ENCODE measurements around the gene HLA-DPA1. TPM values are rescaled to one million over a fixed set of nuclear protein-coding genes. Genes with fewer than 3 reads are reported as not detected.
A peak's percentile ranks its signal among the peaks of the same experiment; 100 is the strongest.

Gene HLA-DPA1
- total and polyA plus RNA-seq, 2 donors (not counting 1 experiment from before 2014, with no cell fraction given) = 702 to 2,256 TPM

GRCh38 chr6:33050014-33050810, 23.2 kb downstream of the HLA-DPA1 start:
- no peak overlapping the region for H3K4me2 ChIP-seq (replicated peaks; ENCODE audit: low read depth, low read length, poor library complexity, severe bottlenecking)
- no peak for ATAC-seq (ENCODE audit: low read depth)
- 91% methylated on average over 4 of the region's 6 CpGs for WGBS (ENCODE audit: insufficient coverage)
- H3K36me3 ChIP-seq (replicated peaks in 1 of 2; ENCODE audit: control extremely low read depth in 1 of 2, control insufficient read depth in 1 of 2, extremely low read depth in 1 of 2, insufficient read depth in 2 of 2, low read length in 1 of 2) = no peaks in the 10 kb centered on the region
- H3K9me3 ChIP-seq (ENCODE audit: control extremely low read depth in 1 of 3, control insufficient read depth in 2 of 3, insufficient read depth in 1 of 3, low read length in 2 of 3) = no peaks in the 10 kb centered on the region
- intact Hi-C loops (cut with micrococcal nuclease) = no loop called here
- H3K27me3 ChIP-seq (replicated peaks in 1 of 4; ENCODE audit: control extremely low read depth in 1 of 4, control insufficient read depth in 3 of 4, insufficient read depth in 4 of 4, low read length in 3 of 4) = no peaks in the 10 kb centered on the region
- H3K4me3 ChIP-seq (ENCODE audit: control extremely low read depth in 1 of 5, extremely low read depth in 1 of 5, insufficient read depth in 1 of 5, low read depth in 2 of 5, low read length in 4 of 5) = no peak overlapping the region
- no peak overlapping the region for H3K27ac ChIP-seq (ENCODE audit: low read length in 2 of 2)
- no peak overlapping the region for H2AFZ ChIP-seq (ENCODE audit: insufficient read depth, low read depth, low read length, poor library complexity, severe bottlenecking)
- peaks cover 13 to 14% of the 10 kb centered on the region in 2 donors for H3K4me1 ChIP-seq (ENCODE audit: control insufficient read depth in 2 of 2, insufficient read depth in 2 of 2, low read length in 2 of 2)
- no peak overlapping the region for H3K9ac ChIP-seq (ENCODE audit: low read length)
- peaks cover 3% of the 10 kb centered on the region for H3K9me3 Mint-ChIP-seq (ENCODE audit: insufficient read depth)
- no peaks in the 10 kb centered on the region for H3K79me2 ChIP-seq (ENCODE audit: control insufficient read depth, insufficient read depth, low read length)
- no peaks in the 10 kb centered on the region for H4K20me1 ChIP-seq (ENCODE audit: control insufficient read depth, insufficient read depth, low read length, poor library complexity, severe bottlenecking)
- H3K4me1 Mint-ChIP-seq = peaks cover 21% of the 10 kb centered on the region
- ChIA-PET CTCF (interaction anchor here (0.7 to 4.2 kb wide), 14 partner anchors 7 to 98 kb away, joined by 3 to 44 read pairs (median 4); partner anchors contain the start of gene HLA-DPA1), POLR2A (interaction anchor here (1.0 to 2.2 kb wide), 4 partner anchors 21 to 204 kb away, joined by 3 to 9 read pairs (median 5); partner anchors contain the start of gene HLA-DPA1)
- peak; percentile 18 for DNase-seq
- peak overlapping the region; percentile 15 for H3K27ac Mint-ChIP-seq
- no peak for TF ChIP-seq CTCF (IDR thresholded peaks at IDR 0.05)
- no peak for TF ChIP-seq EZH2 (IDR thresholded peaks at IDR 0.05; ENCODE audit: borderline replicate concordance, insufficient read depth, low read depth, low read length, poor library complexity, severe bottlenecking)
- no peak overlapping the region for H3K4me3 Mint-ChIP-seq
- H3K27me3 Mint-ChIP-seq = no peaks in the 10 kb centered on the region
